ENCODE results near the gene BEND2. TPM values are rescaled to one million over a fixed set of nuclear protein-coding genes. Genes with fewer than 3 reads are reported as not detected.

Gene BEND2
- total and polyA plus RNA-seq, 9 donors: 0.02 TPM; not detected in 8

DNA sequence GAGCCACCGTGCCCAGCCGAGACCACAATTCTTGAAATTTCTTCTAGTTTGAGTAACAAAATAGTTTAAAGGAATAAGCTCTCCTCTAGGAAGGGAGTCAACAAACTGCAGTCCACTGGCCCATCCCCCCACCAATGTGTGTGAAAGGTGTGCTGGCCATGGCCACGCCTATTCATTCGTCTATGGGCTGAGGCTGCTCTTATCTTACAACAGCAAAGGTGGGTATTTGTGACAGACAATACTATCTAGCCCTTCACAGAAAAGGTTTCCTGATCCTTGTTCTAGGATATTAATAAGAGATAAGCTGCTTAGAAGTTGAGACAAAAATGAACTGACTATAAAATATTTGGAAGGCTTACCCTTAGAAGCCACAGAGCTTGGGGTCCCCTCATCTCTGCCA, 41.2 kb downstream of the BEND2 start:
- intact Hi-C loops (cut with DNase I): no loop called here
- WGBS, 3 donors: 87 to 92% (median 91%) methylated on average over 4 of the region's 4 CpGs
- Histone ChIP-seq H3K36me3 (no peaks in the 10 kb centered on the region), H3K27me3 (no peaks in the 10 kb centered on the region), H3K27ac (no peak overlapping the region), H3K4me1 (ENCODE audit: insufficient read depth) (peaks cover 2% of the 10 kb centered on the region), H3K9me3 (no peaks in the 10 kb centered on the region), H3K4me3 (no peak overlapping the region)
- TF ChIP-seq, protein P1, sequence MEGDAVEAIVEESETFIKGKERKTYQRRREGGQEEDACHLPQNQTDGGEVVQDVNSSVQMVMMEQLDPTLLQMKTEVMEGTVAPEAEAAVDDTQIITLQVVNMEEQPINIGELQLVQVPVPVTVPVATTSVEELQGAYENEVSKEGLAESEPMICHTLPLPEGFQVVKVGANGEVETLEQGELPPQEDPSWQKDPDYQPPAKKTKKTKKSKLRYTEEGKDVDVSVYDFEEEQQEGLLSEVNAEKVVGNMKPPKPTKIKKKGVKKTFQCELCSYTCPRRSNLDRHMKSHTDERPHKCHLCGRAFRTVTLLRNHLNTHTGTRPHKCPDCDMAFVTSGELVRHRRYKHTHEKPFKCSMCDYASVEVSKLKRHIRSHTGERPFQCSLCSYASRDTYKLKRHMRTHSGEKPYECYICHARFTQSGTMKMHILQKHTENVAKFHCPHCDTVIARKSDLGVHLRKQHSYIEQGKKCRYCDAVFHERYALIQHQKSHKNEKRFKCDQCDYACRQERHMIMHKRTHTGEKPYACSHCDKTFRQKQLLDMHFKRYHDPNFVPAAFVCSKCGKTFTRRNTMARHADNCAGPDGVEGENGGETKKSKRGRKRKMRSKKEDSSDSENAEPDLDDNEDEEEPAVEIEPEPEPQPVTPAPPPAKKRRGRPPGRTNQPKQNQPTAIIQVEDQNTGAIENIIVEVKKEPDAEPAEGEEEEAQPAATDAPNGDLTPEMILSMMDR (IDR thresholded peaks at IDR 0.05): no peak
- TF ChIP-seq EP300 (IDR thresholded peaks at IDR 0.05) (no peak), POLR2A (IDR thresholded peaks at IDR 0.05) (no peak)
- DNase-seq: no peak

DNA sequence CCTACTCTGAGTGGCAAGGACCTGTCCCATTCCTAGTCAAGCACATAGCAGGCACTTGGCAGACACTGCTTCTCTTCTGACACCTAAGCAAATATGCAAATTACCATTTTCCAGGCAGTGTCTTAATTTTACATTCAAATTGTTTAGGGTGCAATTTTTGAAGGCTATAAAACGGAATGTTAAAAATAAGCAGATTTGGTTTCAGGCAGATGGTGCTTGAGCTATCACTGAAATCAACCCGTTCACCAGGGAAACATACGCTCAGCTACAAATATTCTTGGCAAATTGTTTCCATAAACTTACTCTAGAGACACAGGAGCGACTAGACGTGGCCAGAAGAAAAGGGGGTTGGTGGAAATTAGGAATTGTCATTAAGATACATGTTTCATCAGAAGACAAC, 45.7 kb downstream of the BEND2 start:
- DNase-seq: no peak
- Histone ChIP-seq H3K9me3 (no peaks in the 10 kb centered on the region), H3K27ac (no peak overlapping the region), H3K27me3 (no peaks in the 10 kb centered on the region), H3K36me3 (no peaks in the 10 kb centered on the region), H3K4me3 (no peak overlapping the region), H3K4me1 (ENCODE audit: insufficient read depth) (peaks cover 2% of the 10 kb centered on the region)
- WGBS, 3 donors: 30 to 48% (median 45%) methylated on average over 5 of the region's 5 CpGs
- TF ChIP-seq, protein P1 (IDR thresholded peaks at IDR 0.05): no peak
- TF ChIP-seq POLR2A (IDR thresholded peaks at IDR 0.05): no peak
- TF ChIP-seq EP300 (IDR thresholded peaks at IDR 0.05): no peak
- intact Hi-C loops (cut with DNase I): no loop called here

DNA sequence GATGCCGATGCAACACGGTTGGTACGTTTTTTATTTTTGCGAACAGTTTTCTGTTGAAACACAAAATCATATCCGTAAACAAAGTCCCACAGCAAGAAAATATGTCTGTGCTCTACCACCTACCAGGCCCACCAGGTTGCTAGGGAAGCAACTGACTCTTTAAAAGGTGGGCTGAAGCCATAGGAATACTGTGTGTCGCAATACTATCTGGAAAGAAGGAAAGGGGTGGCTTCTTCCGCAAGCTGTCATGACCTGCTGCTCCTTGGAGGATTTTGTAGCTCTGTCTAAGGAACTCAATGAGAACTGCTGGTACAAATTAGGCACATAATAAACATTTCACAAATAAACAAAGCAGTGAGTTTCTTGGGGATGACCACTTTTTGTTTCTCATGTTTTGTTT, 46.5 kb downstream of the BEND2 start:
- Histone ChIP-seq H3K27me3 (no peaks in the 10 kb centered on the region), H3K36me3 (no peaks in the 10 kb centered on the region), H3K4me3 (no peak overlapping the region), H3K9me3 (no peaks in the 10 kb centered on the region), H3K27ac (no peak overlapping the region), H3K4me1 (ENCODE audit: insufficient read depth) (peaks cover 2% of the 10 kb centered on the region)
- WGBS, 3 donors: 74 to 82% (median 81%) methylated on average over 7 of the region's 7 CpGs
- TF ChIP-seq POLR2A (IDR thresholded peaks at IDR 0.05) (no peak), EP300 (IDR thresholded peaks at IDR 0.05) (no peak)
- TF ChIP-seq, protein P1 (IDR thresholded peaks at IDR 0.05): no peak
- no peak for DNase-seq
- intact Hi-C loops (cut with DNase I): no loop called here

DNA sequence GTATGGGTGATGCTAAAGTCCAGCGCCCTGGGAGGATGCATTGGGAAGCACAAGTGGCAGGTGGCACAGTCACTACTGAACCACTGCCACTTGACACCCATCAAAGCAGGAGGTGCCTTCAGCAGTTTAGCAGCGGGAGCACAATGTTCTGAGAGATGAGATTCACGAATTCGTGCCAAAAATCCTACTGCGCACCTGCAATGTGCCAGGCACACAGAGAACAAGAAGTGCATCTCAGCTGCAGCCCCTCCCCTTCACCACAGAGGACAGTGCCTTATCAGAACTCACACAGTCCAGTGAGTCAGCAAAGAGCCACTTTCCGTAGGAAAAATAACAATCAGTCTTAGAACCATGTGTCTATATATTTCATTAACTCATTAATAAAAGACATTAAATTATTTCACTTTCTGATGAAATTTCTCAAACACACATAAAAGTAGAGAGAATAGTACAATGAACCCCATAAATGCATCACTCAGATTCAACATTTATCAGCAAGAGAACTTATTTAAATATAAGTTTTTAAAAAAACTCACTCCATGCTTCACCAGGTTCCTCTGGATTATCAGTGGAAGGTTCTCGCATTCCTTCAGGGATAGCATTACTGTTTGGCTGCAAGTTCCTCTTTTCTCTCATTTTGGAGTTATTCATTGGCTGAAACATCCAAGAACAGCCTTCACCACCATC, 47.0 kb downstream of the BEND2 start:
- intact Hi-C loops (cut with DNase I): no loop called here
- Histone ChIP-seq H3K4me3 (no peak overlapping the region), H3K9me3 (no peaks in the 10 kb centered on the region), H3K36me3 (no peaks in the 10 kb centered on the region), H3K4me1 (ENCODE audit: insufficient read depth) (peaks cover 2% of the 10 kb centered on the region), H3K27me3 (no peaks in the 10 kb centered on the region), H3K27ac (no peak overlapping the region)
- WGBS, 3 donors: 67 to 69% (median 67%) methylated on average over 7 of the region's 7 CpGs
- TF ChIP-seq EP300 (IDR thresholded peaks at IDR 0.05) (no peak), POLR2A (IDR thresholded peaks at IDR 0.05) (no peak)
- TF ChIP-seq, protein P1 (IDR thresholded peaks at IDR 0.05): no peak
- no peak for DNase-seq
